Nephron (organoid): Measurements from ENCODE around the gene MACIR.

Experiments used
- H3K27ac Mint-ChIP-seq, 3 experiments: 2 replicates each; pipeline ENCODE4 v1.8.0; 2020; ENCODE audit warnings: mixed read lengths in 3 of 3, mild to moderate bottlenecking in 2 of 3, moderate library complexity in 1 of 3
- H3K27me3 Mint-ChIP-seq: 2 replicates; pipeline ENCODE4 v1.8.0; 2021; ENCODE audit warnings: low read depth, mild to moderate bottlenecking, moderate library complexity, mixed read lengths
- H3K36me3 Mint-ChIP-seq: 2 replicates; pipeline ENCODE4 v1.8.0; 2020; ENCODE audit warnings: low read depth, mixed read lengths
- H3K4me1 Mint-ChIP-seq: 2 replicates; pipeline ENCODE4 v1.8.0; 2020; ENCODE audit warnings: mixed read lengths
- H3K4me3 Mint-ChIP-seq, 3 experiments: 2 replicates each; pipeline ENCODE4 v1.8.0; 2020; ENCODE audit warnings: mild to moderate bottlenecking in 3 of 3, mixed read lengths in 3 of 3, moderate library complexity in 2 of 3
- H3K9me3 Mint-ChIP-seq: 2 replicates; pipeline ENCODE4 v1.8.0; 2020; ENCODE audit warnings: mixed read lengths
- CTCF ChIP-seq, 3 experiments: fragments of 200-600 bp; sonication (generic); IDR thresholded peaks; one replicate each; pipeline ENCODE4 v1.5.0; 2021; ENCODE audit warnings: antibody characterized with exemption in 3 of 3; ENCODE audit not compliant: unreplicated experiment in 3 of 3

The MACIR gene

GRCh38 chr5:103294906-103295305, 36.3 kb downstream of the MACIR start:
- Mint-ChIP-seq H3K9me3 (no peaks in the 10 kb centered on the region), H3K4me3 (no peak overlapping the region), H3K4me1 (no peaks in the 10 kb centered on the region), H3K27me3 (no peaks in the 10 kb centered on the region), H3K27ac (no peak overlapping the region), H3K36me3 (no peaks in the 10 kb centered on the region)
- TF ChIP-seq CTCF (IDR thresholded peaks at IDR 0.05; ENCODE audit: unreplicated experiment in 3 of 3): no peak

- no peaks in the 10 kb centered on the region for H3K4me1 Mint-ChIP-seq
- H3K9me3 Mint-ChIP-seq: no peaks in the 10 kb centered on the region
- H3K27ac Mint-ChIP-seq: no peak overlapping the region
- H3K36me3 Mint-ChIP-seq: no peaks in the 10 kb centered on the region
- TF ChIP-seq CTCF (IDR thresholded peaks at IDR 0.05; ENCODE audit: unreplicated experiment in 3 of 3): no peak
- no peaks in the 10 kb centered on the region for H3K27me3 Mint-ChIP-seq
- H3K4me3 Mint-ChIP-seq: no peak overlapping the region
These were observed 36.9 kb downstream of the MACIR start for GRCh38 chr5:103295424-103295823.

GRCh38 chr5:103295871-103296270, 37.3 kb downstream of the MACIR start:
- Mint-ChIP-seq H3K36me3 (no peaks in the 10 kb centered on the region), H3K4me1 (no peaks in the 10 kb centered on the region), H3K9me3 (no peaks in the 10 kb centered on the region), H3K27me3 (no peaks in the 10 kb centered on the region), H3K4me3 (no peak overlapping the region), H3K27ac (no peak overlapping the region)
- no peak for TF ChIP-seq CTCF (IDR thresholded peaks at IDR 0.05; ENCODE audit: unreplicated experiment in 3 of 3)

GRCh38 chr5:103298117-103298516, 39.6 kb downstream of the MACIR start:
- no peaks in the 10 kb centered on the region for H3K36me3 Mint-ChIP-seq
- no peak overlapping the region for H3K27ac Mint-ChIP-seq
- no peaks in the 10 kb centered on the region for H3K27me3 Mint-ChIP-seq
- H3K4me1 Mint-ChIP-seq: no peaks in the 10 kb centered on the region
- no peak overlapping the region for H3K4me3 Mint-ChIP-seq
- no peak for TF ChIP-seq CTCF (IDR thresholded peaks at IDR 0.05; ENCODE audit: unreplicated experiment in 3 of 3)
- no peaks in the 10 kb centered on the region for H3K9me3 Mint-ChIP-seq

- Mint-ChIP-seq H3K4me3 (no peak overlapping the region), H3K4me1 (no peaks in the 10 kb centered on the region), H3K36me3 (no peaks in the 10 kb centered on the region), H3K27me3 (no peaks in the 10 kb centered on the region), H3K9me3 (no peaks in the 10 kb centered on the region), H3K27ac (no peak overlapping the region)
- no peak for TF ChIP-seq CTCF (IDR thresholded peaks at IDR 0.05; ENCODE audit: unreplicated experiment in 3 of 3)
These were observed 40.1 kb downstream of the MACIR start for GRCh38 chr5:103298607-103299188.

- Mint-ChIP-seq H3K4me3 (no peak overlapping the region), H3K9me3 (no peaks in the 10 kb centered on the region), H3K27me3 (no peaks in the 10 kb centered on the region), H3K27ac (no peak overlapping the region), H3K36me3 (no peaks in the 10 kb centered on the region), H3K4me1 (no peaks in the 10 kb centered on the region)
- TF ChIP-seq CTCF (IDR thresholded peaks at IDR 0.05; ENCODE audit: unreplicated experiment in 3 of 3): no peak
These were observed 47.2 kb downstream of the MACIR start for GRCh38 chr5:103305809-103306208.
